GM12878 (cell line): Measurements from ENCODE around the gene YARS1. TPM values are rescaled to one million over a fixed set of nuclear protein-coding genes. Genes with fewer than 3 reads are reported as not detected.

Experiments
- ATAC-seq: fragments of 200-7000 bp; cut with Tn5 transposase; 3 replicates; pipeline ENCODE4 v1.9.1; 2020; ENCODE audit warnings: mild to moderate bottlenecking, moderate library complexity
- BruUV-seq: library from RNA; stranded (reverse); fragments of 400-500 nt; replicated peaks from 2 replicates; lab custom pipeline; 2021; lab: Mats Ljungman, UMichigan
- CTCF ChIA-PET: fragments of 300-600 bp; sonication (Branson Sonifier 250); formaldehyde crosslinking; extraction: SDS; loops from one replicate; lab custom pipeline; 2021; ENCODE audit warnings: inconsistent platforms; lab: Yijun Ruan, JAX
- POLR2A ChIA-PET: fragments of 350-600 bp; formaldehyde crosslinking; extraction: SDS; loops from one replicate; lab custom pipeline; 2021; ENCODE audit warnings: inconsistent platforms; lab: Charles Lee
- RAD21 ChIA-PET: fragments of 300-600 bp; sonication (Branson Sonifier 250); formaldehyde crosslinking; loops from one replicate; lab custom pipeline; 2023; ENCODE audit warnings: antibody characterized with exemption; ENCODE audit not compliant: unreplicated experiment; lab: Charles Lee
- SMC1A ChIA-PET: fragments of 300-600 bp; sonication (Branson Sonifier 250); formaldehyde crosslinking; loops from one replicate; lab custom pipeline; 2023; ENCODE audit not compliant: unreplicated experiment, uncharacterized antibody; lab: Charles Lee
- DNase-seq: peaks from one replicate; pipeline ENCODE4 v3.0.0-alpha.2; 2011; ENCODE audit warnings: low read depth, low spot score
- FAIRE-seq: peaks from 3 replicates; lab custom pipeline; 2011; peaks lifted over from hg19 to GRCh38; lab: Jason Lieb, UNC
- H2AFZ ChIP-seq: 2 replicates; pipeline ENCODE4 v1.6.0; 2011; ENCODE audit warnings: low read depth, low read length, control low read depth; ENCODE audit not compliant: control insufficient read depth
- H3K27ac ChIP-seq: 2 replicates; pipeline ENCODE4 v1.5.1; 2011; ENCODE audit warnings: control low read depth; ENCODE audit not compliant: control insufficient read depth, insufficient read depth
- H3K27me3 ChIP-seq, 2 experiments: replicated peaks in 1 of 2; 2 replicates each; pipeline versions ENCODE4 v1.6.0 to v1.6.1; 2011; ENCODE audit warnings: low read length in 1 of 2; ENCODE audit not compliant: control insufficient read depth in 2 of 2, insufficient read depth in 2 of 2
- H3K36me3 ChIP-seq, 2 experiments: 2 replicates each; pipeline ENCODE4 v1.5.1; 2011; ENCODE audit warnings: low read length in 1 of 2; ENCODE audit not compliant: control insufficient read depth in 2 of 2, insufficient read depth in 2 of 2
- H3K4me1 ChIP-seq: 2 replicates; pipeline ENCODE4 v1.6.1; 2011; ENCODE audit warnings: mild to moderate bottlenecking, low read length, moderate library complexity, mixed read lengths; ENCODE audit not compliant: control insufficient read depth, insufficient read depth
- H3K4me2 ChIP-seq: 2 replicates; pipeline ENCODE4 v1.6.0; 2011; ENCODE audit warnings: control low read depth; ENCODE audit not compliant: control insufficient read depth, insufficient read depth
- H3K4me3 ChIP-seq: fragments of 200-600 bp; sonication (generic); 2 replicates; pipeline ENCODE4 v1.5.1; 2016
- H3K79me2 ChIP-seq: 2 replicates; pipeline ENCODE4 v1.6.0; 2011; ENCODE audit warnings: low read length; ENCODE audit not compliant: control insufficient read depth, insufficient read depth
- H3K9ac ChIP-seq: 2 replicates; pipeline ENCODE4 v1.8.0; 2011; ENCODE audit warnings: low read length, control low read depth, mixed read lengths; ENCODE audit not compliant: control insufficient read depth, insufficient read depth
- H3K9me3 ChIP-seq: replicated peaks from 3 replicates; pipeline ENCODE4 v1.5.1; 2011; ENCODE audit warnings: mild to moderate bottlenecking, low read length; ENCODE audit not compliant: control insufficient read depth, insufficient read depth
- H4K20me1 ChIP-seq: 2 replicates; pipeline ENCODE4 v1.6.0; 2011; ENCODE audit not compliant: control insufficient read depth, insufficient read depth
- ASH2L ChIP-seq: fragments of 300-600, 200-600 bp; sonication (generic); IDR thresholded peaks from 2 replicates; pipeline ENCODE4 v1.6.1; 2017; ENCODE audit warnings: low read depth, mild to moderate bottlenecking, borderline replicate concordance
- CBX3 ChIP-seq: fragments of 200-600 bp; sonication (generic); IDR thresholded peaks from 2 replicates; pipeline ENCODE4 v1.6.1; 2016; ENCODE audit warnings: low read depth, borderline replicate concordance
- CHD1 ChIP-seq: IDR thresholded peaks from 2 replicates; pipeline ENCODE4 v1.6.1; 2012; ENCODE audit warnings: low read depth, low read length, improper control_type of control experiment
- DPF2 ChIP-seq: fragments of 450-650 bp; IDR thresholded peaks from 2 replicates; pipeline ENCODE4 v1.6.1; 2017; ENCODE audit warnings: mild to moderate bottlenecking
- E2F8 ChIP-seq: fragments of 450-650 bp; IDR thresholded peaks from 2 replicates; pipeline ENCODE4 v1.6.1; 2018; ENCODE audit warnings: mild to moderate bottlenecking, low read depth, moderate library complexity; ENCODE audit not compliant: partially characterized antibody
- GABPA ChIP-seq: IDR thresholded peaks from 2 replicates; pipeline ENCODE4 v1.6.1; 2014; ENCODE audit warnings: antibody characterized with exemption, low read depth, mild to moderate bottlenecking, inconsistent platforms
- GATAD2B ChIP-seq: fragments of 450-650 bp; conservative IDR thresholded peaks from 2 replicates; pipeline ENCODE4 v1.6.1; 2017; ENCODE audit warnings: low read depth, mild to moderate bottlenecking, moderate library complexity
- HDAC2 ChIP-seq: fragments of 200-600 bp; sonication (generic); IDR thresholded peaks from 2 replicates; pipeline ENCODE4 v1.6.1; 2017
- IRF3 ChIP-seq: fragments of 450-650 bp; IDR thresholded peaks from 2 replicates; pipeline ENCODE4 v1.6.1; 2014; ENCODE audit warnings: mild to moderate bottlenecking
- KLF5 ChIP-seq: fragments of 450-650 bp; IDR thresholded peaks from 2 replicates; pipeline ENCODE4 v1.6.1; 2014; ENCODE audit warnings: mild to moderate bottlenecking; ENCODE audit not compliant: partially characterized antibody
- NBN ChIP-seq: fragments of 450-650 bp; IDR thresholded peaks from 2 replicates; pipeline ENCODE4 v1.6.1; 2016
- PML ChIP-seq: IDR thresholded peaks from 2 replicates; pipeline ENCODE4 v1.6.1; 2012; ENCODE audit warnings: low read length, inconsistent platforms
- RAD51 ChIP-seq: fragments of 450-650 bp; IDR thresholded peaks from 2 replicates; pipeline ENCODE4 v1.6.1; 2016; ENCODE audit warnings: moderate library complexity, mild to moderate bottlenecking, inconsistent platforms
- RFX5 ChIP-seq: IDR thresholded peaks from 2 replicates; pipeline ENCODE4 v1.6.1; 2011; ENCODE audit warnings: low read depth, low read length, improper control_type of control experiment
- SKIL ChIP-seq: fragments of 450-650 bp; IDR thresholded peaks from 2 replicates; pipeline ENCODE4 v1.6.1; 2017; ENCODE audit warnings: mild to moderate bottlenecking, low read depth, inconsistent platforms; ENCODE audit not compliant: poor library complexity, severe bottlenecking
- SP1 ChIP-seq: IDR thresholded peaks from one replicate; pipeline ENCODE4 v1.6.1; 2011; ENCODE audit warnings: low read depth, low read length
- SREBF1 ChIP-seq: IDR thresholded peaks from 2 replicates; pipeline ENCODE4 v1.6.1; 2012; ENCODE audit warnings: mild to moderate bottlenecking, low read length
- STAT1 ChIP-seq: fragments of 450-650 bp; conservative IDR thresholded peaks from 2 replicates; pipeline ENCODE4 v1.6.1; 2014; ENCODE audit warnings: antibody characterized with exemption, mild to moderate bottlenecking
- YY1 ChIP-seq: IDR thresholded peaks from 2 replicates; pipeline ENCODE4 v1.6.1; 2011; ENCODE audit warnings: low read depth, mild to moderate bottlenecking, low read length
- WGBS: methylation state at CpG from one replicate; pipeline ENCODE4 v1.1.6; 2016; ENCODE audit warnings: low lambda C conversion rate; ENCODE audit not compliant: insufficient replicate concordance, insufficient coverage; ENCODE audit errors: missing lambda C conversion rate; 5-methylcytosine and 5-hydroxymethylcytosine counted together
- in situ Hi-C: fragments of 300-500 bp; cut with MboI; formaldehyde crosslinking; loops from 9 replicates; pipeline ENCODE4 v1.14.3; 2018; ENCODE audit warnings: mixed read lengths
- intact Hi-C: fragments of 100-400 bp; cut with micrococcal nuclease; formaldehyde crosslinking; loops from one replicate; pipeline ENCODE4 v1.14.2; 2022; ENCODE audit not compliant: unreplicated experiment
- polyA plus RNA-seq, 11 experiments: library from polyadenylated mRNA; depleted of rRNA in 4 of 11; unstranded in 6 of 11; stranded (reverse) in 5 of 11; fragments of >200 nt; fragmentation: Nextera tagmentation in 4 of 11; fragmentation: Illumina TruSeq in 1 of 11; extraction: Ambion mirVana in 4 of 11; extraction: Trizol in 1 of 11; gene quantifications; 1 replicate in 1 of 11; 2 replicates in 10 of 11; pipeline versions ENCODE4 v1.2.1 to v1.2.3, GENCODE V29; 2011 to 2016; ENCODE audit warnings: inconsistent platforms in 2 of 11, missing spikeins in 2 of 11, low read depth in 1 of 11
- total RNA-seq, 4 experiments: library from RNA; depleted of rRNA in 3 of 4; stranded (reverse); fragments of >200 nt in 3 of 4; fragmentation: Illumina TruSeq in 1 of 4; extraction: Trizol in 1 of 4; gene quantifications; 2 replicates each; pipeline versions ENCODE4 v1.2.1 to v1.2.3, GENCODE V29; 2013 to 2021

YARS1 gene
- total and polyA plus RNA-seq, 10 of the 15 experiments (the other 5 are each of a cell fraction or from before 2014, with no cell fraction given): 39.9 to 202 (median 136) TPM

- TF ChIP-seq E2F8: no peak
- TF ChIP-seq IRF3: no peak
- TF ChIP-seq CHD1: no peak
Observed at GRCh38 chr1:32865639-32866405, 48.7 kb upstream of the YARS1 start (continued).

- Histone ChIP-seq H3K4me2 (no peak overlapping the region), H3K36me3 (peaks cover 7 to 15% of the 10 kb centered on the region in 2 experiments; a peak in 3 of 4 replicates), H3K79me2 (no peaks in the 10 kb centered on the region), H3K9ac (no peak overlapping the region), H4K20me1 (no peaks in the 10 kb centered on the region), H3K9me3 (no peaks in the 10 kb centered on the region), H3K27ac (no peak overlapping the region), H2AFZ (no peak overlapping the region), H3K4me3 (no peak overlapping the region), H3K4me1 (no peaks in the 10 kb centered on the region), H3K27me3 (no peaks in the 10 kb centered on the region; a peak in 1 of 4 replicates)
- no peak for DNase-seq
- in situ Hi-C loops (no loop called here), intact Hi-C loops (no loop called here)
- no TSS peak for BruUV-seq
- WGBS: 96% methylated on average over 8 of the region's 8 CpGs
- SMC1A ChIA-PET: no interaction called here
- RAD21 ChIA-PET: no interaction called here
- FAIRE-seq: no peak
- CTCF ChIA-PET: interaction anchor here (6.5 kb wide), 1 partner anchor 8 kb away, joined by 37 read pairs; no protein-coding TSS in a partner anchor
- POLR2A ChIA-PET: no interaction called here
- no peak for ATAC-seq
- TF ChIP-seq SP1 (no peak), KLF5 (no peak), GATAD2B (no peak), RFX5 (no peak), DPF2 (no peak), HDAC2 (no peak), PML (no peak), SREBF1 (no peak), GABPA (no peak), ASH2L (no peak), YY1 (no peak), CBX3 (no peak), NBN (no peak), RAD51 (no peak), SKIL (no peak), STAT1 (no peak)
Observed at GRCh38 chr1:32864375-32865019, 47.3 kb upstream of the YARS1 start.
